IPS-11a (cell line): ENCODE data around the gene SENP7.
"Not testable (repeated sequence)": the region's sequence is repeated elsewhere in the genome, so short reads cannot be mapped to it uniquely, and the experiment has no call there.

ENCODE experiments used
- H3K4me3 ChIP-seq: one replicate; pipeline ENCODE4 v1.5.1; 2013; ENCODE audit warnings: low read depth, low read length, control low read depth

Gene SENP7

DNA sequence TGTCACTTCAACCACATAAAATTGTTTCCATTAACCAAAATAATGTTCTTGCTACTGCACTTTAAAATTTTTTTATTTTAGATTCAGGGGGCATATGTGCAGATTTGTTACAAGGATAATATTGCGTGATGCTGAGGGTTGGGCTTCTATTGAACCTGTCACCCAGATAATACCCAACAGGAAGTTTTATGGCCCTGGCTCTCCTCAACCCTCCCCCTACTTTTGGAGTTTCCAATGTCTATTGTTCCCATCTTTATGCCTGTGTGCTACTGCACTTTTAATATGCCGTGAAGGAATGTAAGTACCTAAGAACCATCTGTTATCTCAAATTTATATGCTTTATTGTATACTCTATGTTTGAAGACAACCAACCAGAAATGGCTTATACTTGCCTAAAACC is 150.6 kb downstream of the SENP7 start:
- H3K4me3 ChIP-seq, result no peak overlapping the region

DNA sequence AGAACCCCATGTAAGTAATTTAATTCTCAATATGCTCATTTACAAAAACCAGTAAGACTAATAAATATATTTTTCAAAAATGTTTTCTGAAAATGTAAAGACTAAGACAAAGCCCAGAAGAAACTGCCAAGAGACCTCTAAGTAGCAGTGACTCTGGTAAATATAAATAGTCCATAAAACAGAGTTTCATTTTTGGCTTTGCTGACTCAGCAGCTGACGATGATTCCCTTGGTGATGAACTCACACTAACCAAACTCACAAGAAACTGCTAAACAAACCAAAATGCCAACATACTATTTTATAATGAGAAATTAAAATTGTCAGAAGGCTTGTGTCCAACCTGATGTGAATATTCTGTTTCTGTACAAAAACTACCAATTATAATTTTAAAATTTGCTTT is 161.2 kb downstream of the SENP7 start:
- H3K4me3 ChIP-seq, result no peak overlapping the region

DNA sequence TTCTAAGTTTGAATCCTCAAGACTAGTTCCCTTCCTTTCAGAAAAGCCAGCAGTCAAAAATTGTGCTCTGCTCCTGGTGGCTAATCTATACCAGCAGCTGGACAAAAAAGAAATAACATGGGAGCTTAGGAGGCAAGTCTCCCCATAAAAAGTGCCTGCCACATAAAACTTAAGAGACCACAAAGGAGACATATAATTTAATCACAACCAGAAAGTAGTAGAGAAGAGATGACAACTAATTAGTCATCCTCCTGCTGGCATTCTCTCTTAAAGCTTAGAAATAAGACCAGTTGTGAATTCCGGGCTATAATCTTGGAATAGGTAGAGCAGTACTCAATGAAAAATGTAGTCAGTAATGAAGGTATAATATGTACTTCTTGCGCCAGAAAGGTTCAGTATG is 172.4 kb downstream of the SENP7 start:
- no peak overlapping the region for H3K4me3 ChIP-seq

DNA sequence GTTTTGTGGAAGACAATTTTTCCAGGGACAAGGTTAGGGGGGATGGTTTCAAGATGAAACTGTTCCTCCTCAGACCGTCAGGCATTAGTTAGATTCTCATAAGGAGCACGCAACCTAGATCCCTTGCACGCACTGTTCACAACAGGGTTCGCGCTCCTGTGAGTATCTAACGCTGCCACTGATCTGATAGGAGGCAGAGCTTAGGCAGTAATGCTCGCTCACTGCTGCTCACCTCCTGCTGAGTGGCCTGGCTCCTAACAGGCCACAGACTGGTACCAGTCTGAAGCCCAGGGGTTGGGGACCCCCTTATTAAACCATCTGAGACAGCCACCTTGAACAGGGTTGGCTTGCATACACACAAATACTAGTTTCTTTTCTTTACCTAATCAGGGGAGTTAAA is 179.1 kb downstream of the SENP7 start:
- no peak overlapping the region for H3K4me3 ChIP-seq

DNA sequence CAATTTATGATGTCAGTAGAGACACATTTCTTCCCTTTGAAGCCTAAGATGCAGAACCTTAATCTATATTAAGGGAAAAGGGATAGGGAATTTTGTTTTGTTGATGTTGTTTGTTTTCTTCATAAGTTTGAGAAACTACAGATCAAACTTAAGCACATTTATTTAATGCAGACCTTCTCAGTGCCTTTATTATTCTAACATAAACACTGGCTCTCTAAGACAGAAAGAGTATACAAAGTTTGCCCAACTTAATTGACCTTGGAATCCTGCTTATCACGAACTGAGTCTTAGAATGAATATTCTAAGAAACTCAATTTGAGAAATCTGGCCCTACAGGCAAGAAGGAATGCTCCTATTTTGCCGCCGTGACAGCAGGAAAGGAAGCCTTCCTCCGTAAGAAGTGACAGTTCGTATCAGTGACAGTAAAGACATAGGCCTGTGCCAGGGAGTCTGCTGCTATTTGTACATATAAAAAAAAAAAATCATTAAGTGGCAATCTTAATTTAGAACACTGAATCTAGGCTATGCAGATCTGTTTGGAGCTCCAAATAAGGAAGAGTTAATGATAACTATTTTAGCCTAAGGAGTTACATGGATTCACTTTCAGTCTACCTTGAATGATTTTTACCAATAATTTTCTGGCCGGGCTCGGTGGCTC is 183.9 kb downstream of the SENP7 start:
- H3K4me3 ChIP-seq, result no peak overlapping the region

DNA sequence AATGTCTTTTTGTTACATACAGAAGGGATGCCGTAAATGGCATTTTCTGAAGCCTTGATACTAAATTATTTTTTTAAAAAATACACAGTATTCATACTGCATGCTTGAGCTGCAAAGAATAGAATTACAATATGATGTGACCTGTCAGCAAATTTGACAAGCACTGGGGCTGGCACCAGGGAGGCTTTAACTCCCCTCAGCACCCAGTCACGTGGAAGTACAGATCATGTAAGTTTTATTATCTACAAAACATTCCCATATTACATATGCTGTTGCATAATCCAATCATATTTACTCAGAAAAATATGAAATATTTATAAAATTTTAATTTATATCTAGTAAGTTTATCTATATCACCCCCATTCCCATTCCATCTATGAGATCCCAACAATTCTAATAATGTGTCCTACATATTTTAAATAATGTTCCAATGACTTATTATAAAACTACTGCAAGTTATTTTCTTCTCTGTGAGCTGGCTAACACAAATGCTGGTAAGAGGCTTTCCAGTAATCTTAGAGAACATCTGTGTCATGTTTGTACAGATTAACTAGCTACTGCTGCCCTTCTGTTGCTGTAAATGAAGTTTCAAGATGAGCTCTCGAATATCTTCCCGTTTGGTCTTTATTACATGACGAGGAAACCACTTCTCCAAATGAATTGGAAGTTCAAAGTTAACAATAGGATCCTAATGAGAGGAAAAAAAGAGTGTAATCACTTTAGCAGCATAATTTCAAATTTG is 187.4 kb downstream of the SENP7 start:
- no peak overlapping the region for H3K4me3 ChIP-seq

DNA sequence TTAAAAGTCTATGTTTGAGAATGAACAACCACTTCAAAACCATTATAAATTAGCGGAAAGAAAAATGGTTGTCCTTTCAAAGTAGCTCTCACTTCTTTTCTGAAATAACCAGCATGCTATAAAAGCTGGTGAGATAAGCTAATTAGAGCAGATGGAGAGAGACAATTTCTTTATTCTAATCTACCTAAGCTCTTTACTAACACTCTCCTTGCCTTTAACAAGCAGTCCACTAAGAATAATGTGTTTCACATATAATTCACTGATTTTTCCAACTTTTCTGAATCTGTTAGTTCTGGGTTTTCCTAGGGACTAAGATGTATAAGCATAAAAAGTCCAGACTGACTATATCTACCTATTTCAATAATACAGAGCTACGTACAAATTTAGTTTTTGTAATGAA is 192.5 kb downstream of the SENP7 start, which contains the start of gene IMPG2:
Gene IMPG2 (minus strand): TSS at position 101 of the 400 bp plus-strand sequence. CDS start 203 bp downstream, outside the sequence.
- H3K4me3 ChIP-seq, result no peak within 1 kb of the TSS

DNA sequence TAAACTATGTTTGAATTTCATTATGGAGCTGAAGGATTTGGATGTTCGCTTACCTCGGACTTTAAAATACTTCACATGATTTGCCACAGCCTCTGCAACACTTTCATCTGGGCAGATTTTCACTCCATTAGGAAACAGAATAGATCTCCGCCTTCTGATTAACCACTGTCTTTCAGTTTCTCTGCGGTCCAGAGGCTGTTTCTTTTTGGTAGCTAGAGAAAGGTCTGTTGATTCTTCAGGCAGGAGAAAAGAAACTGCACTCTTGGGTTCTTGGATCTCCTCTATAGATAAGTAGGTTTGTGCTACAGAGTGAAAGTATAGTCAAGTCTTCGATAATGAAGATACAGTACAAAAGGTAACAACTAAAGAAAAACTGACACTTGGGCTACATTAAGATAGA is 193.5 kb downstream of the SENP7 start:
- H3K4me3 ChIP-seq, result no peak overlapping the region

DNA sequence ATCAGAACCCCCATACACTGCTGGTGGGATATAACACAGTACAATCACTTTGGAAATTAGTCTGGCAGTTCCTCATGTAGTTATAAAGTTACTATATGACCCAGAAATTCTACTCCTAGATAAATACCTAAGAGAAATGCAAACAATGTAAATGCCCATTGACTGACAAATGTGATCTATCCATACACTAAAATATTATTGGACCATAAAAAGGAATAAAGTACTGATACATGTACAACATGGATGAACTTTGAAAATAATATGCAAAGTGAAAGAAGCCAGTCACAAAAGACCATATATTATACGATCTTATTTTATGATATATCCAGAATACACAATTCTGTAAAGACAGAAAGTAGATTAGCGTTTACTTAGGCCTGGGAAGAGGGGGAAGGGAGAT is 200.5 kb downstream of the SENP7 start:
- no peak overlapping the region for H3K4me3 ChIP-seq

DNA sequence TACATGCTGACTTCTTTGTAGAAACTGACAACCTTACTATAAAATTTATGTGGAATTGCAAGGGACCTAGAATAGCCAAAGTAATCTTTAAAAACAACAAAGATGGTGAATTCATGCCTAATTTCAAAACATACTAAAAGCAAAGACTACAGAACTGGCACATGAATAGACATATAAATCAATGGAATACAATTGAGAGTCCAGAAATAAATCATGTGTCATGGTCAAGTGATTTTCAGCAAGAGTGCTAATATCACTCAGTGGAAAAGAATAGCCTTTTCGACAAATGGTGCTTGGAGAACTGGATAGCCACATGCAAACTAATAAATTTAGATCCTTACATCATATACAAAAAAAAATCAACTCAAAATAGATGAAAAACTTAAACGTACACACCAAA is 201.3 kb downstream of the SENP7 start:
- no peak overlapping the region for H3K4me3 ChIP-seq

DNA sequence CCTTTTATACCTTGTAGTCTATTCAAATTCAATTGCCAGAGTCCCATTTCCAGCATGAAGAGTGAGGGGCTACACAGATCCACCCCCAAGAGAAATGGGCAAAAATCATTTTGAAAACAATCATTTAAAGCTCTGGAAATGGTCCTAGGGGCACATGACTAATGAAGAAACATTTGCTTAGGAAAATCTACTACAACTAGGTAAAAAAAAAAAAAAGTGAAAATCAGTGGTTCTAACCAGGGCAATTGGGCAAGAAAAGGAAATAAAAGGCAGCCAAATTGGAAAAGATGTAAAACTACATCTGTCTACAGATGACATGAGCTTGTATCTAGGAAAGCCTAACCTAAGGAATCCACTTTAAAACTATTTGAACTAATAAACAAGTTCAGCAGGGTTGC is 202.0 kb downstream of the SENP7 start:
- no peak overlapping the region for H3K4me3 ChIP-seq

DNA sequence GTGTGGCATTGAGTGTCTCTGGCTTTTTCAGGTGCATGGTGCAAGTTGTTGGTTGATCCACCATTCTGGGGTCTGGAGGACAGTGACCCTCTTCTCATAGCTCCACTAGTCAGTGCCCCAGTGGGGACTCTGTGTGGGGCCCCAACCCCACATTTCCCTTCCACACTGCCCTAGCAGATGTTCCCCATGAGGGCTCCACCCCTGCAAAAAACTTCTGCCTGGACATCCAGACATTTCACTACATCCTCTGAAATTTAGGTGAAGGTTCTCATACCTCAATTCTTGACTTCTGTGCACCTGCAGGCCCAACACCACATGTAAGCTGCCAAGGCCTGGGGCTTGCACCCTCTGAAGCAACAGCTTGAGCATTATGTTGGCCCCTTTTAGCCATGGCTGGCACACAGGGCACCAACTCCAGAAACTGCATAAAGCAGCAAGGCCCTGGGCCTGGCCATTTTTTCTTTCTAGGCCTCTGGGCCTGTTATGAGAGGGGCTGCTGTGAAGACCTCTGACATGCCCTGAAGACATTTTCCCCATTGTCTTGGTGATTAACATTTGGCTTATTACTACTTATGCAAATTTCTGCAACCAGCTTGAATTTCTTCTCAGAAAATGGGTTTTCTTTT is 204.8 kb downstream of the SENP7 start:
- H3K4me3 ChIP-seq, result not testable (repeated sequence)

DNA sequence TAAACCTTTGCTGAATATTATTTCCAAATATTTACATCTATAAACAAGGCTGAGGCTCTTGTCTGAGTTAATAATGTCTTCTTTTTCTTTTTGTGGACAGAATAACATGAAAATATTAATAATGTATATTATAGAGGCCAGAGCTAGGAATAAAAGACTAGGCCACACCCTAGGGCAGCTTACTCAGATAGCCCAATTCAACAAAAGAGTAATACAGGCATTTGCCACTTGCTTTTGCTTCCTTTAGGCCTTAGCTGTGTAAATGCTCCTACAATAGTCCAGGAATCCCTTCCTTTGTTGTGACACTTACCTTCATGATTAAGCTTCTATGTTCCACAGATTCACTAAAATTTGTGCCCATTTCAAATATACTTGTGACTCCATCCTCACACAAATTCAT is 209.2 kb downstream of the SENP7 start:
- H3K4me3 ChIP-seq, result no peak overlapping the region

DNA sequence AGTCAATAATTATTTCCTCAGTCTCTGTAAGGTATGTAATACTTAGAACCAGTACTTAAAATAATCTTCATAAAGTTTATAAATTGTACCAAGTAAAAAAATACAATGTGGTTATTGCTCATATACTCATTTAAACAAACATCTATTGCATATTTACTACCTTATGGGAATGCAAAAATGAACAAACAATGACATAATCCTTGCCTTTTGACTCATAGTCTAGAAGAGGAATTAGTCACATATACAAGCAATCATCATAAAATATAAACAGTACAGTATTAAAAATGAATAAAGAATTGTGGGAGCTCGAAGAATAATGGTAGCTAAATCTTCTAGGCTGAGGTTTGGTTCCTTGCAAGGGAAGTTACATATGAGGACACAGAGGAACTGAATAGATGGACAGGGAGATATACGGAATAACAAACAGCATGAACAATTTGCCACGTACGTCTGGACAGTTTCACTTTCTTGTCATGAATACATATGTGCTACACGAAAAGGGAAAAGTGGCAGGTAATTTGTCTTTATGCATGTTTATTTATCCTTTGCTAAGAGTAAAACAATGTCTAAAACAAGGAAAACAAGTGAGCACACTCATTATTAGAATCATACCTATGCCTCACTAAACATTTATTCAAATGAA is 209.8 kb downstream of the SENP7 start:
- no peak overlapping the region for H3K4me3 ChIP-seq

DNA sequence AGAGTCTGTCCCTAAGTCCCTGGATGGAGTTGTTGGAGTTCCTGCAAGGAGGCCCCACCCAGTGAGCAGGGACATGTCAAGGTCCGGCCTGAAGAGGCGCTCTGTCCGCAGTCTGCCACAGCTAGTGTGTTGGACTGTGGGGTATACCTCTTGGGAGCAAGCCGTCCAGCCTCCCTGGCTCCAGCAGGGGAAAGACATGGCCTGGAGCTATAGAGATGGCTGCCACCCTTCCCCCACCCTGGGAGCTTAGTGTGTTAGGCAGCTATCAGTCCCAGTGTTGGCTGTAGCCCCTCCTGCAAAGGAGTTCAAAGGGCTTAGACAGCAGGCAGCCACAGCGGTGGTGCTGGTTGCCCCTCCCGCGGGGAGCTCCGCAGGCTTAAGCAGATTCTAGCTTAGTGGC is 212.9 kb downstream of the SENP7 start:
- no peak overlapping the region for H3K4me3 ChIP-seq

DNA sequence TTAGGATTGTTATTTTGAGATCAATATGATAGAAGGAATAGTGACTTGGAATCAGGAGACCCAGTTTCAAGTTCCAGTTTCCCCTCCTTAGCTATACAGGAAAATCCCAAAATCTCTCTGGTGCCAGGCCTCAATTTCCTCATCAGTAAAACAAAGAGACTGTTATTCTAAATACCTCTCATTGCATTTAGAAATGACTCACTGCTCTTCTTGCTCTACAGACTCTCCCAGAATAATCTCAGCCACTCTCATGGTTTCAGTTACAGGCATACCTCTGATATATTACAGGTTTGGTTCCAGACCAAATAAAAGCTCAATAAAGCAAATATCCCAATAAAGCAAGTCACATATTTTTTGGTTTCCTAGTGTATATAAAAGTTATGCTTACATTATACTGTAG is 221.0 kb downstream of the SENP7 start:
- no peak overlapping the region for H3K4me3 ChIP-seq

DNA sequence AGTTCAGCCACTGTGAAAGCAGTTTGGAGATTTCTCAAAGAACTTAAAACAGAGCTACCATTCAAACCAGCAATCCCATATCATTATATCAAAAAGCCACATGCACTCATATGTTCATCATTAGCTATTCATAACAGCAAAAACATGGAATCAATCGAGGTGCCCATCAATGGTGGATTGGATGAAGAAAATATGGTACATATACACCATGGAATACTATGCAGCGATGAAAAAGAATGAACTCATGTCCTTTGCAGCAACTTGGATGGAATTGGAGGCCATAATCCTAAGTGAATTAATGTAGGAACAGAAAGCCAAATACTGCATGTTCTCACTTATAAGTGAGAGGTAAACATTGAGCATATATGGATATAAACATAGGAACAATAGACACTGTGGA is 224.7 kb downstream of the SENP7 start:
- H3K4me3 ChIP-seq, result no peak overlapping the region

DNA sequence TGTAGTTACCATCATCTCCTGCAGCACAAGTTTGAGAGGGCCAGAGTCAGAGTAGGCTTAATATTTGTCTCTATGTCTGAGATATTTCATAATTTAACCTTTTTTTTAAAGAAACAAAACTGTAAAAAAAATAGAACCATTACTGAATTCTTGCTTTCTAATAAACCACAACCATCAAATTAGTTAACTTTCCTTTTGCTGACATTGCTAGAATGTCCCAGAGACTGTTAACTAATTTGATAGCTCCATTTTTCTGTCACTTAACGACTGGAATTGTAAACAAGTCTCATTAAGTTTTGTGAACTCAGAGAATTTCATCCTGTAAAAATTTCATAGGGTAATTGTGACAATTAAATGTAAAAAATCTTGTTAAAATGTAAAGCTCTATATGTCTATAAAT is 228.3 kb downstream of the SENP7 start:
- no peak overlapping the region for H3K4me3 ChIP-seq

DNA sequence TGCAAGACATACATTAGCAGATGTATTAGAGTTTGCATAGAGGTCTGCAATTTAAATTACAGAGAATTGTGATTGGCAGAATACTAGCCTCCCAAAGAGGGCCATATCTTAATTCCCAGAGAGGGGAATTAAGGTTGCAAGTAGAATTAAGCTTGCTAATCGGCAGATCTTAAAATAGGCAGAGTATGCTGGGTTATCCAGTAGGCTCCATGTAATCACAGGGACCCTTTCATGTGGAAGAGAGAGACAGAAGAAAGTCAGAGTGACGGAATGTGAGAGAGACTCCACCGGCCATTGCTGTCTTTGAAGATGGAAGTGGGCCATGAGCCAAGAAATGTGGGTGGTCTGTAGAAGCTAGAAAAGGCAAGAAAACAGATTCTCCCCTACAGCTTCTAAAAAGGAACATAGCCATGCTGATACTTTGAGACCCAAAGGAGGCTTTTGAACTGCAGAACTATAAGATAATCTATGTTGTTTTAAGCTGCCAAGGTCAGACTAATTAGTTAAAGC is 231.4 kb downstream of the SENP7 start:
- no peak overlapping the region for H3K4me3 ChIP-seq

DNA sequence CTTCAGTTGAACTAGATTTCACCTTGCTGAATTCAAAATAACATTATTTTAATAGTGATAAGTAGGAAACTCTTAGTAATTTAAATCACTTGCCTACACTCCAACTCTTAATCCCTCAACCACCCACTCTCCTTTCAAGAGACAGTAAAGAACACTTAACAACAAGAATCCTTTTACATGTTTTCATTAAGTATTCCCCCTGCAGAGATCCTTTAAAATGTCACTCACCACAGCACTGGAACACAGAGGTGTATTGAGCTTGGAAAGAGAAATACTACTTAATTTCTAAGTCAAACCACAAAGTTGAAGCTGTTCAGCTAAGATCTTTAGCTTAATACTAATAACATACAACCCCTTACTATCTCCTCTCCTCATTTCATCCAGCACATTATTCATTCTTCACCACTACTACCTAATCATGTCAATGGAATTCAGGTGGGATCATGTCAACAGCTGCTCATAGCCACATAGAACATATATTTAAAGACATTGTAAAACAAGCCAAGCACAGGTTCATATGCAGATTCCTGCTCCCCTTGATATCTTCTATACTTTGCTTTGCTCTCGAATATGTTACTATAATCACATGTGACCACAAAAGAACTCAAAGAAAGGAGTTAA is 233.1 kb downstream of the SENP7 start:
- H3K4me3 ChIP-seq, result no peak overlapping the region

DNA sequence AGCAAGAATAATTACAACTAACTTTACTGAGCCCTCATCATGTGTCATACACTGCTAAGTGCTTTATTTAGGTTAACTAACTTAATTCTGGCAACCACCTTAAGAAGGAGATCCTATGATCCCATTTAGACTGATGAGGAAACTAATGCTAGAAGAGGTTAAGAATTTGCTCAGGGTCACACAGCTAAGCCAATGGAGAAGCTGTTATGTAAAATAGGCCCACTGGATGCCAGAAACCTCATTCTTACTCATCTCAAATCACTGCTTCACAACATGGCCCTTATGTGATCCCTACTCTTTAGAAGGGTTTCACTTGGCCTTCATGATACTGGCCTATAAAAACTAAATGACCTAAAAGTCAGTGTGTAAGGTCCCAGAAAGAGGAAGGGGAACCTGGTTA is 233.8 kb downstream of the SENP7 start:
- no peak overlapping the region for H3K4me3 ChIP-seq
